ENCODE data around the gene CHSY1.

Gene CHSY1

DNA sequence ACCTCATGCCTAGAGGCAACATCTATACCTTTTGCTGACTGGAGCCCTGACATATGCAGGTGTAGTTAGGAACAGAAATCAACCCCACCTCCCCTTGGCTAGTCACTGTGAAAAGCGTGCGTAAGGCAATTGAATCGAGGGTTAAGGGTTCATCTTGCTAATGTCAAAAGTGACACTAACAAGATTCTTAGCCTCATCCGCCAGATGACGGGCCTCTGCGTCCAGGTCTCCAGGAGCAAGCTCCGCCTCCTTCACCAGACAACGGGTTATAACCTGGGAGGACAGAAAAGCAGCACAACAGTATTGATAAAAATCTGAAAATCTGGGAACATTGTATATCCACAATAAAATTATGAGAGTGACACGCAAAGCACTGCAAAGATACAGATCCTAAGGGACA, 20.7 kb upstream of the CHSY1 start:
- no peak overlapping the region for H3K9ac ChIP-seq
- TF ChIP-seq, protein P1, sequence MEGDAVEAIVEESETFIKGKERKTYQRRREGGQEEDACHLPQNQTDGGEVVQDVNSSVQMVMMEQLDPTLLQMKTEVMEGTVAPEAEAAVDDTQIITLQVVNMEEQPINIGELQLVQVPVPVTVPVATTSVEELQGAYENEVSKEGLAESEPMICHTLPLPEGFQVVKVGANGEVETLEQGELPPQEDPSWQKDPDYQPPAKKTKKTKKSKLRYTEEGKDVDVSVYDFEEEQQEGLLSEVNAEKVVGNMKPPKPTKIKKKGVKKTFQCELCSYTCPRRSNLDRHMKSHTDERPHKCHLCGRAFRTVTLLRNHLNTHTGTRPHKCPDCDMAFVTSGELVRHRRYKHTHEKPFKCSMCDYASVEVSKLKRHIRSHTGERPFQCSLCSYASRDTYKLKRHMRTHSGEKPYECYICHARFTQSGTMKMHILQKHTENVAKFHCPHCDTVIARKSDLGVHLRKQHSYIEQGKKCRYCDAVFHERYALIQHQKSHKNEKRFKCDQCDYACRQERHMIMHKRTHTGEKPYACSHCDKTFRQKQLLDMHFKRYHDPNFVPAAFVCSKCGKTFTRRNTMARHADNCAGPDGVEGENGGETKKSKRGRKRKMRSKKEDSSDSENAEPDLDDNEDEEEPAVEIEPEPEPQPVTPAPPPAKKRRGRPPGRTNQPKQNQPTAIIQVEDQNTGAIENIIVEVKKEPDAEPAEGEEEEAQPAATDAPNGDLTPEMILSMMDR (conservative IDR thresholded peaks at IDR 0.05; ENCODE audit: low read depth, low read length), result no peak
- H3K4me2 ChIP-seq, result no peak overlapping the region
- H3K4me1 ChIP-seq (ENCODE audit: low read depth, poor library complexity, severe bottlenecking), result peaks cover 29% of the 10 kb centered on the region
- no peaks in the 10 kb centered on the region for H3K27me3 ChIP-seq (ENCODE audit: insufficient read depth, low read depth)
- no peak overlapping the region for H3K27ac ChIP-seq
- H3K36me3 ChIP-seq (ENCODE audit: insufficient read depth), result peaks cover 24% of the 10 kb centered on the region; the same call in 1 of the 2 replicates
- peaks cover 23% of the 10 kb centered on the region; the same call in 1 of the 2 replicates for H3K79me2 ChIP-seq (ENCODE audit: insufficient read depth, low read depth)
- H2AFZ ChIP-seq (ENCODE audit: low read depth), result no peak overlapping the region
- H3K4me3 ChIP-seq (IDR thresholded peaks at IDR 0.05; ENCODE audit: insufficient read depth, low read depth, low read length), result no peak overlapping the region
- no peaks in the 10 kb centered on the region for H4K20me1 ChIP-seq (ENCODE audit: insufficient read depth)

DNA sequence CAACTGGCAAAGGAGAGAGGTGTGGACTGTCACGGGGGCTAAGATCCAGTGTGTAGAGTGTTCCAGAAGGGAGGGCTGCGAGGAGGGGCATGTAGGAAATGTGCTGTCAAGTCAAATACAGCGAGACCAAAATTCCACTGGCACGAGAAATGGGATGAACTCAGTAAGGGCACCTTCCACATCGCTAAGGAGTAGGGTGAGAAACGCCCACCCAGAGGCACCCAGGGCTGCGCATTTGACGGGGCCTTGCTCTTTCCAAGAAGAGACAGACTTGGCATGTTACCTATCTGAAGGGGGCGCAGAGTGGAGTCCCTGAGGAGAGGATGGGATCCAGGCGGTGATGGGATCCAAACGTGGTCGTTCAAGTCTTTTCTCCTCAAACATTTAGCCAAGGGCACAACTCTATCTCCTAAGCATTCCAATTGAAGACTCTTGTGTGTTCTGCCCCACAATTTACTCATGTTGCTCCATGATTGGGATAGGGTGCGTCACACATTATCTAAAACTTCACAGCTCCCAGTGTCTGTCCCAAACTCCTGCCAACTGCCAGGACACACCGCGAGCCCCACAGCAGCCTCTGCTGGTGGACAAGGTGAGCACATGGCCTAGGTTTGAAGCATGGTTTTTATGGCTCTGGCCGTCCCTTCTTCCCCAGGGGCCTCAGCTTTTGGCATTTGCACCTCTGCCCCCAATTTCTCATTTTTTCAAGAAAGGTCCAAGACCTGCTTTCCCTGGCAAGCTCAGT, 17.8 kb upstream of the CHSY1 start:
- TF ChIP-seq, protein P1 (conservative IDR thresholded peaks at IDR 0.05; ENCODE audit: low read depth, low read length), result 0 out of 2 replicates have a peak, but pooled peaks have one; percentile 28
- peaks cover 40% of the 10 kb centered on the region for H3K4me1 ChIP-seq (ENCODE audit: low read depth, poor library complexity, severe bottlenecking)
- peaks cover 18% of the 10 kb centered on the region; the same call in 1 of the 2 replicates for H3K79me2 ChIP-seq (ENCODE audit: insufficient read depth, low read depth)
- no peak overlapping the region for H3K9ac ChIP-seq
- no peaks in the 10 kb centered on the region for H4K20me1 ChIP-seq (ENCODE audit: insufficient read depth)
- no peak overlapping the region for H3K27ac ChIP-seq
- H3K4me2 ChIP-seq, result no peak overlapping the region
- H3K27me3 ChIP-seq (ENCODE audit: insufficient read depth, low read depth), result no peaks in the 10 kb centered on the region
- H3K4me3 ChIP-seq (IDR thresholded peaks at IDR 0.05; ENCODE audit: insufficient read depth, low read depth, low read length), result no peak overlapping the region
- no peak overlapping the region for H2AFZ ChIP-seq (ENCODE audit: low read depth)
- peaks cover 22% of the 10 kb centered on the region; the same call in 1 of the 2 replicates for H3K36me3 ChIP-seq (ENCODE audit: insufficient read depth)

DNA sequence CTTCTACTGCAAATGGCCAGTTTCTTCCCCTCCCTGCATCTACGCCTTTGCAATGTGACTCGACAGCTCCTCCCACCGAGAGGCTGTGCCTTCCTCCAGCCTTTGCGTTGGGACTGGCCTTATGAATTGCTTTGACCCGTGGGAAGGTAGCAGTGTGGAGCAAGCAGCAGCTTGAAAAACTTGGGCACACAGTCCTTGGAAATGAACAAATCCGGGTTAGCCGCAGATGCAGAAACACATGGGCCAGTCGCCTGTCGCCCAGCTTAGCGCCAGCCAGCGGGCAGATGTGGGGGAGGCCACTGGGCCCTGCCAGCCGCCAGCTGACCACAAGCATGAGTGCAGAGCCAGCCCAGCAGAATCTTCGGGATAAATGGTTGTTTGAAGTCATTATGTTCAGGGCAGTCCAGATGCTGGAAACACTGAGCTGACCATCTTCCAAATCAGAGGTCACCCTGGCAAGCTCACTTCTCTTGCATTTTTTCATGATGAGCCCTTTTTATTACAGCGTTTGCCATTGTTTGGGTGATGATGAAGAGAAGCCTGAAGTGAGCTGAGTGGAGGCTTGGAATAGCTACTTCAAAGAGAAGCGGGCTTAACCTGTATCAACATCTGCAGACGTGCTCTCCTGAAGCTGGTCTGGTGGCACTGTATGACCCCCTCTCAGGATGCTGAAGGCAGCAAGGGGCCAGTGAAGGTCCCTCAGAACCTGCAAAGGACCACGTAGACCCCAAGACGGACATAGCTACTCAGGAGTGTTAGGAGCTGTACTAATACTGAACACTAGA, 15.7 kb upstream of the CHSY1 start:
- H2AFZ ChIP-seq (ENCODE audit: low read depth), result no peak overlapping the region
- TF ChIP-seq, protein P1 (conservative IDR thresholded peaks at IDR 0.05; ENCODE audit: low read depth, low read length), result no peak

DNA sequence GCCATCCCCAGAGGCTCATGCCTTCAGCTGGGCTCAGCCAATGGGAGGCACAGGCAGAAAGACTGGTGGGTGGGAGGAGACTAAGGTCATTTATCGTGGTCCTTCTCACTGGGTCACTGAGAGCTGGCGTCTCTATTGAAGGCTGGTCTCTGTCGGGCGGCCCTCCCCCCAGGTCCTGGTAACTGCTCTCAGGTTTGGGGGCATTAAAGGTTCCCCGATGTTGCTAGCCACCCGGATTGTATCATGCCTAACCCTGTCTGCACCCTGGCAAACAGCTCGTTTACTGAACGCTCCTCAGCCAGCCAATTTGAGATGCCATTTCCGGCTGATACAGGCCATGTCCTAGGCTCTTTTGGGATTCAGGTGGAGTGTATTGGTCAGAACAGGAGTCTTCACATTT, 14.9 kb upstream of the CHSY1 start:
- Histone ChIP-seq H3K79me2 (ENCODE audit: insufficient read depth, low read depth) (no peaks in the 10 kb centered on the region), H4K20me1 (ENCODE audit: insufficient read depth) (no peaks in the 10 kb centered on the region), H3K27me3 (ENCODE audit: insufficient read depth, low read depth) (no peaks in the 10 kb centered on the region), H3K36me3 (ENCODE audit: insufficient read depth) (peaks cover 8% of the 10 kb centered on the region; the same call in 1 of the 2 replicates), H3K4me3 (IDR thresholded peaks at IDR 0.05; ENCODE audit: insufficient read depth, low read depth, low read length) (no peak overlapping the region), H3K4me1 (ENCODE audit: low read depth, poor library complexity, severe bottlenecking) (peaks cover 43% of the 10 kb centered on the region), H2AFZ (ENCODE audit: low read depth) (no peak overlapping the region), H3K4me2 (no peak overlapping the region), H3K27ac (no peak overlapping the region), H3K9ac (no peak overlapping the region)
- TF ChIP-seq, protein P1 (conservative IDR thresholded peaks at IDR 0.05; ENCODE audit: low read depth, low read length), result no peak

More for the DNA sequence above, 15.7 kb upstream of the CHSY1 start:
- no peak overlapping the region for H3K27ac ChIP-seq
- no peak overlapping the region for H3K4me2 ChIP-seq
- no peak overlapping the region for H3K9ac ChIP-seq
- no peaks in the 10 kb centered on the region for H4K20me1 ChIP-seq (ENCODE audit: insufficient read depth)
- no peaks in the 10 kb centered on the region for H3K27me3 ChIP-seq (ENCODE audit: insufficient read depth, low read depth)
- H3K4me3 ChIP-seq (IDR thresholded peaks at IDR 0.05; ENCODE audit: insufficient read depth, low read depth, low read length), result no peak overlapping the region
- H3K4me1 ChIP-seq (ENCODE audit: low read depth, poor library complexity, severe bottlenecking), result peaks cover 43% of the 10 kb centered on the region
- peaks cover 15% of the 10 kb centered on the region; the same call in 1 of the 2 replicates for H3K36me3 ChIP-seq (ENCODE audit: insufficient read depth)
- H3K79me2 ChIP-seq (ENCODE audit: insufficient read depth, low read depth), result no peaks in the 10 kb centered on the region

Measured in KMS-11 (cell line).